Lower leg skin (tissue), 4 donors: Measurements from ENCODE around the gene NCMAP. TPM values are rescaled to one million over a fixed set of nuclear protein-coding genes. Genes with fewer than 3 reads are reported as not detected.

Experiments
- DNase-seq, 2 donors: peaks; one replicate each; pipeline ENCODE4 v3.0.0-alpha.2; 2019; ENCODE audit warnings: low spot score in 2 of 2
- H3K4me3 ChIP-seq: fragments of 200-600 bp; sonication (generic); 2 replicates; pipeline ENCODE4 v1.5.1; 2017; ENCODE audit warnings: mild to moderate bottlenecking, low read depth; ENCODE audit not compliant: poor library complexity, severe bottlenecking
- POLR2A ChIP-seq, 2 donors: fragments of 450-650 bp; IDR thresholded peaks; one replicate each; pipeline ENCODE4 v1.6.1; 2016 to 2017; ENCODE audit warnings: antibody characterized with exemption in 2 of 2, mild to moderate bottlenecking in 1 of 2, moderate library complexity in 1 of 2
- WGBS, 2 donors: methylation state at CpG; one replicate each; pipeline ENCODE4 v1.1.5; 2018; 5-methylcytosine and 5-hydroxymethylcytosine counted together
- intact Hi-C: fragments of 100-400 bp; cut with DNase I; formaldehyde crosslinking; loops from one replicate; pipeline ENCODE4 v1.15.0; 2023; ENCODE audit warnings: low total_unique reads
- total RNA-seq, 4 donors: library from RNA; depleted of rRNA; stranded (reverse); fragments of >200 nt; gene quantifications; one replicate each; pipeline ENCODE4 v1.1.0, GENCODE V29; 2016
- TF ChIP-seq, protein P1 (sequence below), 3 donors: fragments of 450-650 bp; IDR thresholded peaks; one replicate each; pipeline ENCODE4 v1.5.1; 2016; ENCODE audit warnings: antibody characterized with exemption in 3 of 3, mild to moderate bottlenecking in 3 of 3, moderate library complexity in 2 of 3

The NCMAP gene, protein sequence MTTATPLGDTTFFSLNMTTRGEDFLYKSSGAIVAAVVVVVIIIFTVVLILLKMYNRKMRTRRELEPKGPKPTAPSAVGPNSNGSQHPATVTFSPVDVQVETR
- 1 to 10 TPM in 1 of 4 donors, under 1 TPM in 3; 0.21 to 1.3 (median 0.60) TPM for total RNA-seq

DNA sequence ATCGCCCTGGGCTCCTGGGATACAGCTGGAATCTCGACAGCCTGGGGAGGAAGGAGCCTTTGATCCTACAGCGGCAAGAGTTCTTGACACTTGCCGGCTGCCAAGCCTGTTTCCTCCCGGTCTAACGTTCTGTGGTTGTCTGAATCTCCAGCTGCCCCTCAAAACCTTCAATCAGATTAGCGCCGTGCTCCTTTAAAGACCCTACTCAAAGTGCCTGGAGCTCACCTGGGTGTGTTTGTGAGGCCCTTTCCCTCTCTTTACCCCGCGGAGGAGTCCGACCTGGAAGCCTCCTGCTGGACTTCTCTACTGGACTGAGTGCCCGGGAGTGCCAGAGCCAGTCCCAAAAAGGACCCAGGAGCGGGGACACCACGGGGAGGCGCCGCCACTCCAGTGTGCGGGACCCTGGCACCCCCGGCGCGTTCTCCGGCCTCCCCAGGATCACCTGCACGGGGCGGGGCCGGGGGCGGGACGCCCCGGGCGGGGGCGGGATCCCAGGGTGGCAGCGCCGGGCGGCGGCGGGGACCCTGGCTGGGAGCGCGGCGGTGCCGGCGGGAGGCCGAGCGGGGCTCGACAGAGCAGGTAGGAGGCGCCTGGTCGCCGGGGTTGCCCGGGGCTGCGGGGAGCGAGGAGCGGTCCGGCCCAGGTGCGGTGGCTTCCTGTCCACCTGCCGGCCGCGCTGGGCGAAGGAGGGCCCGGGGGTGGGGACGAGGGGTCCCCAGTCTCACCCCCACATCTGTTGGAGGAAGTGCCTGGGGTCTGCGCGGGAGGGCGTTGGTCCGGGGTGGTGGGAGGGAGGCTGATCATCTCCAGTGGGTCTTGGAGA lies at the start of gene NCMAP:
Gene NCMAP (plus strand): TSS at position 497 of the 823 bp plus-strand sequence. CDS start 39,344 bp downstream, outside the sequence.
- DNase-seq, result peak in 1 of 2 donors; percentile 81
- WGBS, 2 donors, result 4% methylated on average over 15 to 16 of the region's 61 CpGs
- H3K4me3 ChIP-seq, result no peak within 1 kb of the TSS
- TF ChIP-seq, protein P1, sequence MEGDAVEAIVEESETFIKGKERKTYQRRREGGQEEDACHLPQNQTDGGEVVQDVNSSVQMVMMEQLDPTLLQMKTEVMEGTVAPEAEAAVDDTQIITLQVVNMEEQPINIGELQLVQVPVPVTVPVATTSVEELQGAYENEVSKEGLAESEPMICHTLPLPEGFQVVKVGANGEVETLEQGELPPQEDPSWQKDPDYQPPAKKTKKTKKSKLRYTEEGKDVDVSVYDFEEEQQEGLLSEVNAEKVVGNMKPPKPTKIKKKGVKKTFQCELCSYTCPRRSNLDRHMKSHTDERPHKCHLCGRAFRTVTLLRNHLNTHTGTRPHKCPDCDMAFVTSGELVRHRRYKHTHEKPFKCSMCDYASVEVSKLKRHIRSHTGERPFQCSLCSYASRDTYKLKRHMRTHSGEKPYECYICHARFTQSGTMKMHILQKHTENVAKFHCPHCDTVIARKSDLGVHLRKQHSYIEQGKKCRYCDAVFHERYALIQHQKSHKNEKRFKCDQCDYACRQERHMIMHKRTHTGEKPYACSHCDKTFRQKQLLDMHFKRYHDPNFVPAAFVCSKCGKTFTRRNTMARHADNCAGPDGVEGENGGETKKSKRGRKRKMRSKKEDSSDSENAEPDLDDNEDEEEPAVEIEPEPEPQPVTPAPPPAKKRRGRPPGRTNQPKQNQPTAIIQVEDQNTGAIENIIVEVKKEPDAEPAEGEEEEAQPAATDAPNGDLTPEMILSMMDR (IDR thresholded peaks at IDR 0.05), result no peak
- no peak for TF ChIP-seq POLR2A (IDR thresholded peaks at IDR 0.05)
- intact Hi-C loops, result no loop called here

DNA sequence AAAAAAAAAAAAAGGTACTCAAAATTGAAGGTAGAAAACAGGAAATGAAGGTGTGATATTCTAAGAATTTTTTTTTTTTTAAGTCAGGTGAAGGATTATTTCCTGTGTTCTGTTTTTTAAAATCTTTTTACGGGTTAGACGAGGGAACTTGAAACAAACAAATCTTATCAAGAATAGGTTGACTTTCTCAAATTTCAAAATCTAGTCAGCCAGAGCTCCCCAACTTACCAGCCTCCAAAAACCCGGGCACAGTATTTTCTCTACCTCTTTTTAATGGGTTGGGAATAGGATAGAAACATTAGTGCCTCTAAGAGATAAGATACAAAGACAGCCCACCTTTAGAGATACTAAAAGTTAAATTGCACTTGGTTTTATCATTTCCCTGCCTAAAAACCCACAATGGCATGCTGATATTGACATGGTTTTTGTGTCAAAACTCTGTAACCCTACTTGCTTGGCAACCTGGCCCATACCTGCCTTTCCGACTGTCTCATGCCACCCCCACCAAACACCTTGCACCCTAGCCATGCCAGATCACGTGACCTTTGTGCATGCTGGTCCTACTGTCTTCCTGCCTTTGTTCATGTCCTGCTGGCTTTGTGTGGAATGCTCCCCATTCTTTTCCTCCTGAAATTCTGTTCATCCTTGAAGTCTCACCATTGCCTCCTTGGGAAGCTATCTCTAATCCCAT lies 49.1 kb upstream of the NCMAP start:
- WGBS, 2 donors, result 67 to 80% methylated on average over 5 of the region's 5 CpGs
- intact Hi-C loops, result no loop called here
- no peak overlapping the region for H3K4me3 ChIP-seq
- TF ChIP-seq POLR2A (IDR thresholded peaks at IDR 0.05), result no peak
- TF ChIP-seq, protein P1 (IDR thresholded peaks at IDR 0.05), result no peak
- DNase-seq, result no peak

DNA sequence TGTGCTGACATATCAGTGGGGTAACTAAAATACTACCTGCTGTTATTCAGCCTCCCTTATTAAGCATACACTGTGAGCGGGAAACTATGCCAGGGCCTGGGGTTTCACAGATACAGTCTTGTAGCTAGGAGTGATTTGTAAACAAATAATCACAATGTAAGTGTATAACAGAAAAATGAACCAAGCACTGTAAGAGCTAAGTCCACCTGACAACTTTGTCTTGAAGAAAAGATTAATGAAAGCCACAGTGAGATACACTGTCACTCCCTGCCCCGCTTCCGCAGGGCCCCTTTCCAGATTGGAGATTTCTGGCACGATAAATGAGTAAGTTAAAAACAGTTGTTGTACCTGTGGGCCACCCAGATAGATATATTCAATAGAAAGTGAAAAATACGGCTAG lies 48.5 kb upstream of the NCMAP start:
- intact Hi-C loops, result no loop called here
- H3K4me3 ChIP-seq, result no peak overlapping the region
- no peak for DNase-seq
- 57 to 60% methylated on average over 5 of the region's 5 CpGs for WGBS, 2 donors
- TF ChIP-seq, protein P1 (IDR thresholded peaks at IDR 0.05), result no peak
- no peak for TF ChIP-seq POLR2A (IDR thresholded peaks at IDR 0.05)

DNA sequence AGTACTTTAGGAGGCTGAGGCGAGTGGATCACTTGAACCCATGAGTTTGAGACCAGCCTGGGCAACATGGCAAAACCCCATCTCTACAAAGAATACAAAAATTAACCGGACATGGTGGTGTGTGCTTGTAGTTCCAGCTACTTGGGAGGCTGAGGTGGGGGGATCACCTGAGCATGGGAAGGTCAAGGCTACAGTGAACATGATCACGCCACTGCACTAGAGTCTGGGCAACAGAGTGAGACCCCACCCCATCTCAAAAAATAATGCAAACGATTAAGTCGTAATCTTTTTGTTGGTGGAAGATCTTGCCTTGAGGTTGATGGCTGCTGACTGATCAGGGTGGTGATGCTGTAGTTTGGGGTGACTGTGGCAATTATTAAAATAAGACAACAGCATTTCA lies 47.0 kb upstream of the NCMAP start:
- H3K4me3 ChIP-seq, result no peak overlapping the region
- WGBS, 2 donors, result 92 to 95% methylated on average over 5 of the region's 5 CpGs
- intact Hi-C loops, result no loop called here
- no peak for DNase-seq
- TF ChIP-seq, protein P1 (IDR thresholded peaks at IDR 0.05), result no peak

DNA sequence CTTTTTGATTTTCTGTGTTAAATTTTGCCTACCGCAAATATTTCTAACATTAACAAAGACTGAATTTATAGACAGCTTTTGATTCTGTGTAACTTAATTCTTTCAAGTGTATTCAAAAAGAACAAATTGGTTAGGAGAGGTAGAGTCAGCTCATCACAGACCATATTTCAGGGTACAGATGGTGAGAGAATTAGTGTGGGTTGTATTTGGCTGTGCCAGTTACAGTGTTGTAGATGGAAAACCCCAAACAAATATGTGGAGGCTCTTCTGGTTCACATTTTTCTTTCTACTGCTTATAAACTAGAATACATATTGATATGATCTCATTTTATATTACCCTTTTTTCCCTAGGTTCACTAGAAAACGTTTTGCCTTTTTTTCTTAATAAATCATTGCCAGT lies 42.2 kb upstream of the NCMAP start:
- H3K4me3 ChIP-seq, result no peak overlapping the region
- TF ChIP-seq, protein P1 (IDR thresholded peaks at IDR 0.05), result no peak
- TF ChIP-seq POLR2A (IDR thresholded peaks at IDR 0.05), result no peak
- no peak for DNase-seq
- 66 to 69% methylated on average over 2 of the region's 2 CpGs for WGBS, 2 donors
- intact Hi-C loops, result no loop called here
